SK-N-SH (cell line): ENCODE measurements around the gene PSTK. TPM values are rescaled to one million over a fixed set of nuclear protein-coding genes. Genes with fewer than 3 reads are reported as not detected.

Experiments used
- CTCF ChIA-PET: fragments of 300-600, 350-600 bp; formaldehyde crosslinking; extraction: SDS; loops from one replicate; lab custom pipeline; 2021; lab: Yijun Ruan, JAX
- POLR2A ChIA-PET: fragments of 350-600 bp; sonication (Branson Sonifier 250); formaldehyde crosslinking; extraction: SDS; loops from one replicate; lab custom pipeline; 2020; ENCODE audit warnings: antibody characterized with exemption, inconsistent platforms; lab: Yijun Ruan, JAX
- DNase-seq: peaks from one replicate; pipeline ENCODE4 v3.0.0; 2012
- H2AFZ ChIP-seq: fragments of 200-600 bp; sonication (generic); 2 replicates; pipeline ENCODE4 v1.8.1; 2016; ENCODE audit warnings: antibody characterized with exemption, mild to moderate bottlenecking, low read depth
- H3F3A ChIP-seq: fragments of 200-600 bp; sonication (generic); replicated peaks from 2 replicates; pipeline ENCODE3; 2016; ENCODE audit warnings: antibody characterized with exemption, mild to moderate bottlenecking; ENCODE audit not compliant: insufficient read depth
- H3K27ac ChIP-seq, 2 experiments: fragments of 200-500 bp in 1 of 2; fragments of 200-600 bp in 1 of 2; sonication (Bioruptor generic) in 1 of 2; sonication (generic), shearing (Covaris generic) in 1 of 2; 2 replicates each; pipeline versions ENCODE4 v1.5.1 to v1.6.1; 2014 to 2016; ENCODE audit warnings: low read depth in 2 of 2, inconsistent platforms in 1 of 2, low read length in 1 of 2, mild to moderate bottlenecking in 1 of 2, mixed read lengths in 1 of 2
- H3K27me3 ChIP-seq: fragments of 200-600 bp; sonication (generic), shearing (Covaris generic); 2 replicates; pipeline ENCODE4 v1.6.1; 2016; ENCODE audit warnings: mixed run types; ENCODE audit not compliant: insufficient read depth
- H3K36me3 ChIP-seq, 2 experiments: fragments of 200-500 bp in 1 of 2; fragments of 200-600 bp in 1 of 2; sonication (Bioruptor generic) in 1 of 2; sonication (generic) in 1 of 2; replicated peaks in 1 of 2; 2 replicates each; pipeline versions ENCODE3 to v1.5.1; 2014 to 2016; ENCODE audit warnings: low read length in 1 of 2, mild to moderate bottlenecking in 1 of 2; ENCODE audit not compliant: insufficient read depth in 2 of 2, control insufficient read depth in 1 of 2
- H3K4me1 ChIP-seq, 2 experiments: fragments of 200-500 bp in 1 of 2; fragments of 200-600 bp in 1 of 2; sonication (Bioruptor generic) in 1 of 2; sonication (generic), shearing (Covaris generic) in 1 of 2; 2 replicates each; pipeline versions ENCODE4 v1.5.1 to v1.6.1; 2014 to 2016; ENCODE audit warnings: low read depth in 1 of 2, low read length in 1 of 2, mixed run types in 1 of 2; ENCODE audit not compliant: insufficient read depth in 2 of 2, control insufficient read depth in 1 of 2
- H3K4me2 ChIP-seq: fragments of 200-600 bp; sonication (generic), shearing (Covaris generic); 2 replicates; pipeline ENCODE4 v1.6.1; 2017; ENCODE audit warnings: mixed run types
- H3K4me3 ChIP-seq, 2 experiments: fragments of 200-500 bp in 1 of 2; fragments of 200-600 bp in 1 of 2; sonication (Bioruptor generic) in 1 of 2; sonication (generic), shearing (Covaris generic) in 1 of 2; 2 replicates each; pipeline versions ENCODE4 v1.5.1 to v1.8.1; 2014 to 2016; ENCODE audit warnings: low read depth in 2 of 2, inconsistent platforms in 1 of 2, low read length in 1 of 2, mild to moderate bottlenecking in 1 of 2, mixed read lengths in 1 of 2, moderate library complexity in 1 of 2
- H3K79me2 ChIP-seq: fragments of 200-600 bp; sonication (generic); 2 replicates; pipeline ENCODE4 v1.8.1; 2017; ENCODE audit warnings: mild to moderate bottlenecking; ENCODE audit not compliant: insufficient read depth
- H3K9ac ChIP-seq: fragments of 200-600 bp; sonication (generic); 2 replicates; pipeline ENCODE4 v1.6.1; 2017; ENCODE audit warnings: mixed run types
- H3K9me2 ChIP-seq: fragments of 200-600 bp; sonication (generic); 2 replicates; pipeline ENCODE4 v1.6.1; 2017; ENCODE audit warnings: mixed run types
- H3K9me3 ChIP-seq: fragments of 200-600 bp; sonication (generic); 2 replicates; pipeline ENCODE4 v1.6.1; 2017; ENCODE audit warnings: mixed run types, mild to moderate bottlenecking, moderate library complexity
- H4K20me1 ChIP-seq: fragments of 200-600 bp; sonication (generic); 2 replicates; pipeline ENCODE4 v1.6.1; 2017; ENCODE audit warnings: mild to moderate bottlenecking, mixed run types; ENCODE audit not compliant: insufficient read depth
- ELF1 ChIP-seq: IDR thresholded peaks from 2 replicates; pipeline ENCODE4 v1.4.0; 2012
- EP300 ChIP-seq, 2 experiments: IDR thresholded peaks; 2 replicates each; pipeline versions ENCODE4 v1.4.0 to v1.6.1; 2012; ENCODE audit warnings: borderline replicate concordance in 1 of 2, low read depth in 1 of 2, low read length in 1 of 2
- EZH2phosphoT487 ChIP-seq: fragments of 200-600 bp; sonication (generic); IDR thresholded peaks from 2 replicates; pipeline ENCODE4 v1.6.1; 2017; ENCODE audit warnings: low read depth, mixed run types, mild to moderate bottlenecking, antibody characterized with exemption, moderate library complexity, borderline replicate concordance
- FOSL2 ChIP-seq: IDR thresholded peaks from 2 replicates; pipeline ENCODE4 v1.4.0; 2012; ENCODE audit warnings: low read depth, mild to moderate bottlenecking, moderate library complexity, borderline replicate concordance
- FOXJ3 ChIP-seq: sonication (generic); formaldehyde crosslinking; IDR thresholded peaks from 2 replicates; pipeline ENCODE4 v1.5.1; 2020; ENCODE audit warnings: mild to moderate bottlenecking, missing genetic modification reagents
- GABPA ChIP-seq: IDR thresholded peaks from 2 replicates; pipeline ENCODE4 v1.4.0; 2012; ENCODE audit warnings: low read depth, mild to moderate bottlenecking
- JUND ChIP-seq: IDR thresholded peaks from 2 replicates; pipeline ENCODE4 v1.4.0; 2012
- MEF2A ChIP-seq: IDR thresholded peaks from 2 replicates; pipeline ENCODE4 v1.4.0; 2012; ENCODE audit warnings: low read depth, borderline replicate concordance
- MXI1 ChIP-seq: IDR thresholded peaks from 2 replicates; pipeline ENCODE4 v1.6.1; 2012; ENCODE audit warnings: mild to moderate bottlenecking, low read depth, low read length, improper control_type of control experiment
- NRF1 ChIP-seq: IDR thresholded peaks from 2 replicates; pipeline ENCODE4 v1.6.1; 2012; ENCODE audit warnings: low read depth, mild to moderate bottlenecking, low read length
- POLR2AphosphoS5 ChIP-seq: IDR thresholded peaks from 2 replicates; pipeline ENCODE4 v1.6.1; 2012; ENCODE audit warnings: low read depth, low read length
- RAD21 ChIP-seq: IDR thresholded peaks from 2 replicates; pipeline ENCODE4 v1.6.1; 2012; ENCODE audit warnings: mild to moderate bottlenecking, low read length
- RCOR1 ChIP-seq: fragments of 150-350 bp; IDR thresholded peaks from 2 replicates; pipeline ENCODE4 v1.6.1; 2017; ENCODE audit warnings: antibody characterized with exemption, low read length
- RFX5 ChIP-seq: IDR thresholded peaks from 2 replicates; pipeline ENCODE4 v1.6.1; 2012; ENCODE audit warnings: mild to moderate bottlenecking, improper control_type of control experiment, low read length
- RXRA ChIP-seq: IDR thresholded peaks from 2 replicates; pipeline ENCODE4 v1.4.0; 2012; ENCODE audit warnings: low read depth, mild to moderate bottlenecking, borderline replicate concordance
- SMC3 ChIP-seq: IDR thresholded peaks from 2 replicates; pipeline ENCODE4 v1.6.1; 2012; ENCODE audit warnings: low read depth, low read length, improper control_type of control experiment
- TEAD4 ChIP-seq: IDR thresholded peaks from 2 replicates; pipeline ENCODE4 v1.4.0; 2012; ENCODE audit warnings: mild to moderate bottlenecking, borderline replicate concordance; ENCODE audit not compliant: insufficient read depth
- WGBS: methylation state at CpG from one replicate; pipeline ENCODE4 v1.1.6; 2017; ENCODE audit warnings: low lambda C conversion rate; 5-methylcytosine and 5-hydroxymethylcytosine counted together
- polyA plus RNA-seq, 3 experiments: library from polyadenylated mRNA; depleted of rRNA; stranded (reverse); fragments of >200 nt; gene quantifications; 2 replicates each; pipeline ENCODE4 v1.2.3, GENCODE V29; 2012
- TF ChIP-seq, protein P1 (sequence below): IDR thresholded peaks from 2 replicates; pipeline ENCODE4 v1.4.0; 2012; ENCODE audit warnings: low read depth
- TF ChIP-seq, protein P2 (sequence below): IDR thresholded peaks from 2 replicates; pipeline ENCODE4 v1.4.0; 2012; ENCODE audit warnings: low read depth, borderline replicate concordance
- TF ChIP-seq, protein P3 (sequence below): IDR thresholded peaks from 2 replicates; pipeline ENCODE4; 2012
- TF ChIP-seq, protein P4 (sequence below): fragments of 200-600 bp; sonication (generic); IDR thresholded peaks from 2 replicates; pipeline ENCODE4 v1.6.1; 2017; ENCODE audit warnings: antibody characterized with exemption, mild to moderate bottlenecking, moderate library complexity

The PSTK gene
- polyA plus RNA-seq, 1 of the 3 experiments (the other 2 are of a cell fraction) = 8.4 TPM

DNA sequence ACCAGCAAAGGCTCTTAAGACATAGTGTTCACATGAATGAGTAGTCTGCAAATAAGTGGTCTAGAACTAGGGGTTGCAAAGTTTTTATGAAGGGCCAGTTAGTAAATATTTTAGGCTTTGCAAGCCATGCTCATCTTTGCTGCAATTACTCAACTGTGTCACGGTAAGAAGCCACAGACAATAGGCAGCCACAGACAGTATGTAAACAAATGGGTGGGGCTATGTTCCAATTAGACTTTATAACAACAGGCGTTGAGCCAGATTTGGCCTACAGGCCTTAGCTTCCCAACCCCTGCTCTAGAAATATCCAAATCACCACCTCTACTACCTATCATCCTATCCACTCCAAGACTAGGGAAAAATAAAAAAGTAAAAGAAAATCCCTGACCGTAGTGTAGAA, 19.1 kb downstream of the PSTK start (continued):
- no peak for TF ChIP-seq RCOR1
- no peak for TF ChIP-seq NRF1
- TF ChIP-seq SMC3 = no peak

DNA sequence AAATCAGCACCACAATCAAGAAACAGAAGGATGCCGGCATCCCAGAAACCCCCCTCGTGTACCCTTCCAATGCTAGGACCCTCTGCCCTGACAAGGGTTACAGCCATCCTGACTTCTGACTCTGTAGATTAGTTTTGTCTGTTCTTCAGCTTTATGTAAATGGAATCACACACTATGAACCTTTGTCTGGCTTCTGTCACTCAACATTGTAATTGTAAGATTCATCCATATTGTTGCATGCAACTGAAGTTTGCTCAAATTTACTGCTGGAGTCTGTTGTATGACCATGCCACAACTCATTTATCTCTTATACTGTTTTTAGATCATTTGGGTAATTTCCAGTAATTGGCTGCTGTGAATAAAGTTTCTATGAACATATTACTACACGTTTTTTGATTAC, 20.0 kb downstream of the PSTK start:
- TF ChIP-seq GABPA = no peak
- TF ChIP-seq FOSL2 = no peak
- no peak for TF ChIP-seq ELF1
- TF ChIP-seq, protein P1, sequence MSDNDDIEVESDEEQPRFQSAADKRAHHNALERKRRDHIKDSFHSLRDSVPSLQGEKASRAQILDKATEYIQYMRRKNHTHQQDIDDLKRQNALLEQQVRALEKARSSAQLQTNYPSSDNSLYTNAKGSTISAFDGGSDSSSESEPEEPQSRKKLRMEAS = no peak
- no peak for TF ChIP-seq FOXJ3
- no peak for TF ChIP-seq RCOR1
- no peak for TF ChIP-seq RAD21
- TF ChIP-seq, all 33 proteins: peak for 0
- ChIA-PET CTCF (interaction anchor here (0.7 to 4.1 kb wide), 4 partner anchors 8 to 45 kb away, joined by 3 to 18 read pairs (median 4); partner anchors contain the start of genes IKZF5 and PSTK), POLR2A (no interaction called here)
- Histone ChIP-seq H3K4me2 (no peak overlapping the region), H3K9me2 (no peaks in the 10 kb centered on the region), H3K4me1 (no peaks in the 10 kb centered on the region), H3K27ac (no peak overlapping the region), H3K4me3 (no peak overlapping the region), H3K27me3 (no peaks in the 10 kb centered on the region), H3K9me3 (no peaks in the 10 kb centered on the region), H3K9ac (no peak overlapping the region), H3K79me2 (peaks cover 67% of the 10 kb centered on the region), H4K20me1 (0 out of 2 replicates have a peak, but pooled peaks cover 4% of the 10 kb centered on the region), H3F3A (no peaks in the 10 kb centered on the region), H3K36me3 (peaks cover 22 to 25% of the 10 kb centered on the region in 2 experiments), H2AFZ (no peak overlapping the region)
- DNase-seq = no peak
- WGBS = 95% methylated on average over 3 of the region's 3 CpGs

DNA sequence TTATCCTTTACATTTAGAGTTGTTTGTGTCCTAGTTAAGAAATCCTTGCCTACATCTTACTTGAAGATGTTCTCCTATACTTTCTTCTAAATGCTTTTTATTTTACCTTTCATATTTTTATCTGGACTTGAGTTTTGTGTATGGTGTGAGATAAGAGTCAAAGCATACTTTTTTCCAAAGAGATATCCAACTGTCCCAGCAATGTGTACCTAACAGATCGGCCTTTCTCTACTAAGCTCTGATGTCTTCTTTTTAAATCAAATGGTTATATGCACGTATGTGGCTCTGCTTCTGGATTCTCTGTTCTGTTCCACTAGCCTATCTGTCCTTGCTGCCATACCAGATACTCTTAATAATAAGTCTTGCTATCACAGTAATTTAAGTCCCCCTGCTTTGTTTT, 21.2 kb downstream of the PSTK start:
- H4K20me1 ChIP-seq = peaks cover 4% of the 10 kb centered on the region; the same call in 1 of the 2 replicates
- H3K9ac ChIP-seq = no peak overlapping the region
- H3K9me3 ChIP-seq = no peaks in the 10 kb centered on the region
- H3K4me1 ChIP-seq = no peaks in the 10 kb centered on the region
- H3F3A ChIP-seq = no peaks in the 10 kb centered on the region
- H3K4me3 ChIP-seq = no peak overlapping the region
- H3K79me2 ChIP-seq = peaks cover 79% of the 10 kb centered on the region
- ChIA-PET CTCF (no interaction called here), POLR2A (no interaction called here)
- no peak overlapping the region for H3K27ac ChIP-seq
- H2AFZ ChIP-seq = no peak overlapping the region
- H3K4me2 ChIP-seq = no peak overlapping the region
- TF ChIP-seq JUND = no peak
- TF ChIP-seq RXRA = no peak
- no peak for TF ChIP-seq GABPA
- no peak for TF ChIP-seq EP300 (IDR thresholded peaks at IDR 0.05; ENCODE audit: borderline replicate concordance in 1 of 2, low read depth in 1 of 2, low read length in 1 of 2)
- TF ChIP-seq EZH2phosphoT487 = no peak
- TF ChIP-seq, protein P2, sequence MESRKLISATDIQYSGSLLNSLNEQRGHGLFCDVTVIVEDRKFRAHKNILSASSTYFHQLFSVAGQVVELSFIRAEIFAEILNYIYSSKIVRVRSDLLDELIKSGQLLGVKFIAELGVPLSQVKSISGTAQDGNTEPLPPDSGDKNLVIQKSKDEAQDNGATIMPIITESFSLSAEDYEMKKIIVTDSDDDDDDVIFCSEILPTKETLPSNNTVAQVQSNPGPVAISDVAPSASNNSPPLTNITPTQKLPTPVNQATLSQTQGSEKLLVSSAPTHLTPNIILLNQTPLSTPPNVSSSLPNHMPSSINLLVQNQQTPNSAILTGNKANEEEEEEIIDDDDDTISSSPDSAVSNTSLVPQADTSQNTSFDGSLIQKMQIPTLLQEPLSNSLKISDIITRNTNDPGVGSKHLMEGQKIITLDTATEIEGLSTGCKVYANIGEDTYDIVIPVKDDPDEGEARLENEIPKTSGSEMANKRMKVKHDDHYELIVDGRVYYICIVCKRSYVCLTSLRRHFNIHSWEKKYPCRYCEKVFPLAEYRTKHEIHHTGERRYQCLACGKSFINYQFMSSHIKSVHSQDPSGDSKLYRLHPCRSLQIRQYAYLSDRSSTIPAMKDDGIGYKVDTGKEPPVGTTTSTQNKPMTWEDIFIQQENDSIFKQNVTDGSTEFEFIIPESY = no peak
- no peak for TF ChIP-seq MEF2A
- TF ChIP-seq ELF1 = no peak
- no peak for TF ChIP-seq RFX5
- TF ChIP-seq FOXJ3 = no peak
- no peak for TF ChIP-seq POLR2AphosphoS5
- no peak for TF ChIP-seq NRF1
- TF ChIP-seq, protein P3, sequence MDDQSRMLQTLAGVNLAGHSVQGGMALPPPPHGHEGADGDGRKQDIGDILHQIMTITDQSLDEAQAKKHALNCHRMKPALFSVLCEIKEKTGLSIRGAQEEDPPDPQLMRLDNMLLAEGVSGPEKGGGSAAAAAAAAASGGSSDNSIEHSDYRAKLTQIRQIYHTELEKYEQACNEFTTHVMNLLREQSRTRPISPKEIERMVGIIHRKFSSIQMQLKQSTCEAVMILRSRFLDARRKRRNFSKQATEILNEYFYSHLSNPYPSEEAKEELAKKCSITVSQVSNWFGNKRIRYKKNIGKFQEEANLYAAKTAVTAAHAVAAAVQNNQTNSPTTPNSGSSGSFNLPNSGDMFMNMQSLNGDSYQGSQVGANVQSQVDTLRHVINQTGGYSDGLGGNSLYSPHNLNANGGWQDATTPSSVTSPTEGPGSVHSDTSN = no peak
- no peak for TF ChIP-seq TEAD4
- TF ChIP-seq MXI1 = no peak
- TF ChIP-seq, protein P4, sequence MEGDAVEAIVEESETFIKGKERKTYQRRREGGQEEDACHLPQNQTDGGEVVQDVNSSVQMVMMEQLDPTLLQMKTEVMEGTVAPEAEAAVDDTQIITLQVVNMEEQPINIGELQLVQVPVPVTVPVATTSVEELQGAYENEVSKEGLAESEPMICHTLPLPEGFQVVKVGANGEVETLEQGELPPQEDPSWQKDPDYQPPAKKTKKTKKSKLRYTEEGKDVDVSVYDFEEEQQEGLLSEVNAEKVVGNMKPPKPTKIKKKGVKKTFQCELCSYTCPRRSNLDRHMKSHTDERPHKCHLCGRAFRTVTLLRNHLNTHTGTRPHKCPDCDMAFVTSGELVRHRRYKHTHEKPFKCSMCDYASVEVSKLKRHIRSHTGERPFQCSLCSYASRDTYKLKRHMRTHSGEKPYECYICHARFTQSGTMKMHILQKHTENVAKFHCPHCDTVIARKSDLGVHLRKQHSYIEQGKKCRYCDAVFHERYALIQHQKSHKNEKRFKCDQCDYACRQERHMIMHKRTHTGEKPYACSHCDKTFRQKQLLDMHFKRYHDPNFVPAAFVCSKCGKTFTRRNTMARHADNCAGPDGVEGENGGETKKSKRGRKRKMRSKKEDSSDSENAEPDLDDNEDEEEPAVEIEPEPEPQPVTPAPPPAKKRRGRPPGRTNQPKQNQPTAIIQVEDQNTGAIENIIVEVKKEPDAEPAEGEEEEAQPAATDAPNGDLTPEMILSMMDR = no peak
- H3K9me2 ChIP-seq = no peaks in the 10 kb centered on the region
- no peak for DNase-seq
- 93% methylated on average over 2 of the region's 2 CpGs for WGBS
- peaks cover 15% of the 10 kb centered on the region in 2 experiments for H3K36me3 ChIP-seq
- no peaks in the 10 kb centered on the region for H3K27me3 ChIP-seq
